AML-193 (cell line): ENCODE data around the gene LHFPL3.
"Not testable (repeated sequence)": the region's sequence is repeated elsewhere in the genome, so short reads cannot be mapped to it uniquely, and the experiment has no call there.

Experiments
- DNase-seq, 2 experiments: peaks; one replicate each; lab custom pipeline; 2025; lab: John Stamatoyannopoulos, UW

LHFPL3 gene

DNA sequence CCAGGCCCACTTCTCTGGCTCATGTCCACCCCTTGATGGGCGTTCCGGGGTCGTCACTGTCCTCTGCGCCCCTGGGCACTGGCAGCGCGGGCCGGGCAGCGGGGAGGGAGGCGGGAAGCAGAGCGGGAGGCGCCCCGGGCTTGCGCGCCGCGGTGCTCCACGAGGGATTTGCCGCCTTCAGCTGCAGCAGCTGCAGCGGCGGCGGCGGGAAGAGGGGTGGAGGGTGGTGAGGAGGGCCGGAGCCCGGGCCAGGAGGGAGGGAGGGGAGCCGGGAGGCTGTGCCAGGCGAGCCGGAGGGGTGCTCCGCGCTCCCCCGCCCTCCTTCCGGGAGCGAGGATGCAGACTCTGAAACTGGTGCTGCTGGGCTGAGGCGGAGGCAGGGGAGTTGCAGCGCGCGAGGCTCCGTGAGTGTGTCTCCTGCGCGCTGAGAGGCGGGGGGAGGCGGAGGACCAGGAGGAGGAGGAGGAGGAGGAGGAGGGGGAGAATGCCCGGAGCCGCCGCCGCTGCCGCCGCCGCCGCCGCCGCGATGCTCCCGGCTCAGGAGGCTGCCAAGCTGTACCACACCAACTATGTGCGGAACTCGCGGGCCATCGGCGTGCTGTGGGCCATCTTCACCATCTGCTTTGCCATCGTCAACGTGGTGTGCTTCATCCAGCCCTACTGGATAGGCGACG is at the start of gene LHFPL3:
LHFPL3 (plus strand) TSS at position 308 of the 674 bp plus-strand sequence.
- DNase-seq = no peak

DNA sequence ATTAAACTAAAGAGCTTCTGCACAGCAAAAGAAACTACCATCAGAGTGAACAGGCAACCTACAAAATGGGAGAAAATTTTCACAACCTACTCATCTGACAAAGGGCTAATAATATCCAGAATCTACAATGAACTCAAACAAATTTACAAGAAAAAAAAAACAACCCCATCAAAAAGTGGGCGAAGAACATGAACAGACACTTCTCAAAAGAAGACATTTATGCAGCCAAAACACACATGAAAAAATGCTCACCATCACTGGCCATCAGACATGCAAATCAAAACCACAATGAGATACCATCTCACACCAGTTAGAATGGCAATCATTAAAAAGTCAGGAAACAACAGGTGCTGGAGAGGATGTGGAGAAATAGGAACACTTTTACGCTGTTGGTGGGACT is 46.7 kb upstream of the LHFPL3 start:
- not testable (repeated sequence) for DNase-seq

DNA sequence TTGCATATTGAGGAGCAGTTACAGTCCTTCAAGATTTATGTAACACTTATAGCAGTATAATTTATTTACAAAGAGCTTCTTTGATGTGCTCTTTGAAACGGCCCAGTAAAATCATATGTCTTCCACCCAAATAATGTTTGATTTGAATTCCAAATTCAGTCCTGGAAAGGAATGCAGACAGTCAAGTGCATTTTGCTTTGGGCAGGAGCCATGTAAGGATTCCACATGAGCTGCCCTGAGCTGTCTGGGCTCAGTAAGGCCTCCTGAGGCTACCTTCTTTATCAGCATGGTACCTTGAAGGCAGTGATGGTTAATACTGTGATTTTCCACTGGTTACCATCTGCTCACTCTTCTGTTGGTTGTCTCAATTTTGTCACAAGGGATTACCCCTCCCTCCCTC is 41.6 kb upstream of the LHFPL3 start:
- DNase-seq = no peak

DNA sequence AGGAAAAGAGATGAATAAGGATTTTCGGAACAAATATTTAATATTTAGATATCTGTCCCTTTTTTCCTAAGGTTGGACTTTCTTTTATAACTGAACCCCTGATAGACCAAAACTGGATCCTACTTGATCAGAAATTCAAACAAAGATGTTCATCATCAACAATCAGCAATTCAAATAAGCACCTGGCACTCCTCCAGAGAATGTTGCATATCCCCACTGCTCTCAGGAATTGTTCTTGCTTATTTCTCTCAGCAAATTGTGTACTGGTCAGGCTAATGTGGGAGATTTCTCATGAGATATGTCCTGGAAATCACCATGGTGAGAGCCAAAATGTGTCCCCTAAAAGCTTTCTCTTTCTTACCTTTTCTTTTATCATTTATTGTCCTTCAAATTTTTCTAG is 40.3 kb upstream of the LHFPL3 start:
- no peak for DNase-seq

DNA sequence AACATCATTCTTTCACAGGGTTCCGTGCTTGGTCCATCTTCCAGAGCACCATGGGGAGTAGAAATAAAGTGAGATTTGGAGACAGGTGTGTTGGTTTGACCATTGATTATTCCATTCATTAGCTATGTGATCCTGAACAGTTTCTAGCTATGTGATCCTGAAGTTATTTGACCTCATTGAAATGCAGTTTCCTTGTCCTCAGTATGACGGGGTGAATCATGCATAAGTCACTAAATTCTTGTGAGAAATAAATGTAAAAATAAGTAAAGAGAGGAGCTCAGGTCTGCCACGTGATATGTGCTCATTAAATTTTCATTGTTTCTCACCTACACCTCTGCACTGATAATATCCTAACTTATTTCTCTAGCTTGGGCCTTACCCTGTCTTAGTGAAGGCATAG is 34.1 kb upstream of the LHFPL3 start:
- DNase-seq = no peak

DNA sequence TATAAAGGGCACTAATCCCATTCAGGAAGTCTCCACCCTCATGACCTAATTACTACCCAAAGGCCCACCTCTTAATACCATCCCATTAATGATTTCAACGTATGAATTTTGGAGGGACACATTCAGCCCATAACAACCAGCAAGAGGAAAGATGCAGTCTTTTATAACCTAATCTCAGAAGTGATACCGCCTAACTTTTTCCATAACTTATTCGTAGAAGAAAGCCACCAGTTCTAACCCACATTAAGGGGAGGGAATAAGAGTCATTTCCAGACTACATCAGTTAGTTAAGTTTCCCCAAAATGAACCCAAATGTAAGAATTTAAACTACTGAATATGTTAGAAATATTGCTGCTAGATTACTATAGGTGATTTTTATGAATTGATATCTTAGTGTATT is 32.1 kb upstream of the LHFPL3 start:
- no peak for DNase-seq

DNA sequence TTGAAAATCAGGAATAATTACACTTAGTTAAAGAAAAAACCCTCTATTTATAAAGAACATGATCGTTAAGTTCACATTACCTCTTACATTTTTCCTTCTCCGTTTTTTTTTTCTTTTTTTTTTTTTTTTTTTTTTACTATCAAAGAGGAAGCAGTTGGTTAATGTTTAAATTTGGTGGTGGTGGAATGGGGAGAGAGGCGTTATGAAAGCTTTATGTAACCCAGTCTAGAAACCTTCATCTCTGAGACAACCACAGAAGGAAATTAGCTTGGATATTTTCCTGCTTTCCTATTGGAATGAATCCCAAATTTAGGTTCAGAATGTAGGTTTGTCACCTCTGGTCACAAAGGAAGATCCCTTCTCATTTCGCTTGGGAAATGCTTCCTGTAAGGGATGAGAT is 31.5 kb upstream of the LHFPL3 start:
- no peak for DNase-seq

DNA sequence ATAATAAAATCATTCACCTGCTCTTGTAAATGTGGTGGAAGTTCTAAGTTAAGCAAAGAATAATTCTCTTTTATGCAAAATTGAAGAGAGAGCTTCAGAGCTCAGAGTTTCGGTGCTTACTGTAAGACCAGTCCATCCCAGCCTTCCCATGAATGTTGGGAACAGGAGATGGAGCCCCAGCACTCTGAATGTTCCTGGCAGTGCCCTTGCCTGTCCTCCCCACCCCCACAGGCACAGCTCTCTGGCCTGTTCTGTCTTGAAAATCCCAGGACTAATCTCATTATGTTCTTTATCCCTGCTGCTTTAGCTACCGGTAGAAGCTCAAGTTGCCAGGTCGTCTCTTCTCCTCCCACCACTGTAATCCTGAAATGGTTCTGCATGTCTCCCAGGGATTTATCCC is 29.1 kb upstream of the LHFPL3 start:
- DNase-seq = no peak

DNA sequence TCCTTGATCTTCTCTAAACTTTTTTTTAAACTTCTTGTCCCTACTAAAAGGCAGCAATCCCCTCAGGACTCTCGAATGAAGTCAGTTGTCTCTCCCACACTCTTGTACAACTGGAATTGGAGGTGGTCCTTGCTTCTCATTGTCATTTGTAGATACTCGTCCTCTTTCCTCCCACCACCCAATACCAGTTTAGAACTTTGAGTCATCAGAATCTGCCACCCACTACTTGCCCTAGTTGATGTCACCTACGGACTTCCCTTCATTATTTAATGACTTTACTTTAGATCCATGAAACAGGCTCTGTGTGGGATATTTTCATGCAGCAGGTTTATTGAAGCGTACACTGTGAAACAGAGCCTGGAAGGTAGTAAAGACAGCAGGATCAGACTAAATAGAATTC is 28.6 kb upstream of the LHFPL3 start:
- DNase-seq = no peak

DNA sequence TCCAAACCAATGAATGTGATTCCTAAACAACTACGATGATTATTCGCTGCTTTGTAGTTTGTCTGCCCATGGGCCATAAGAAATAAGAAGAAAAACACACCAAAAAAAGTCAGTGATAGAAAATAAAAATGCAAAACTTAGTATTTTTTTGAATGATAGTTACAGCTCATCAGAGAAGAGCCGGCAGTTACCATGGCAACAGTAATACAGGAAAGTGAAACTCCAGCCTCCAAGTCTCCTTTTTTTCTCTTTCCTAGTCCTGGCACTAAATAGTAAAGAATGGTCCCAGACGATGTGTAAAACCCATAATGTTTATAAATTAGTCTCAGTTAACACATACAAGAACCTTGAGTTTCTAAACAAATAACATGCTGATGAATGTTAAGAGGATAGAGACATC is 21.6 kb upstream of the LHFPL3 start:
- no peak for DNase-seq

DNA sequence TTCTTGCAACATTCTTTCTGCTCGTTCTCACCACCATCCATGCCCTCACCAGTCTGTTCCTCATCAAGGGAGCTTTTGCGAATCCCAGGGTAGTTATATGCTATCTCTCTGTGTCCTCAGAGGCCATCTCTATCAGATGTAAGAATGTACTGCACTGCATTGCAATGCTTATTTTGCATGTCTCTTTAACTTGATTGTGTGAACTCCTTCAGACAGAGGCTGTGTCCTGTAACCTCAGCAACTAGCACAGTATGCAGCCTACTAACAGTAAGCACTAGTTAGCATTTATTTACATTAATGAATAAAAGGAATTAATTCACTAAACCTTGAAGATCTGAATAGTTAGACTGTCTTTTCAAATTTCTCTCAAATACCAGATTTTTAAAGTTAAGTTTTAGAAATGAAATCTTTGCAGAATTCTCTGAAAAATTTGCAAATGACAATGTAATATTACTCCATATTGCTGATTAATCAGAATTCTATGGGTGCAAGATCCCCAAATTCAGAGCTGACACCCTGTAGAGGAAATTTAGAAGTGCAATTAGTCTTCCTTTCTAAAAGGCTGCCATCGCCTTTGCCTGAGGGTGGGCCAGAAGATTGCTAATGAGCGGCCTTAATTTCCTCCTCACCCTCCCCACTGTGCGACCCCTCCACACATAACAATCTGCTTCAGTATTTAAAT is 10.3 kb upstream of the LHFPL3 start:
- DNase-seq = no peak

DNA sequence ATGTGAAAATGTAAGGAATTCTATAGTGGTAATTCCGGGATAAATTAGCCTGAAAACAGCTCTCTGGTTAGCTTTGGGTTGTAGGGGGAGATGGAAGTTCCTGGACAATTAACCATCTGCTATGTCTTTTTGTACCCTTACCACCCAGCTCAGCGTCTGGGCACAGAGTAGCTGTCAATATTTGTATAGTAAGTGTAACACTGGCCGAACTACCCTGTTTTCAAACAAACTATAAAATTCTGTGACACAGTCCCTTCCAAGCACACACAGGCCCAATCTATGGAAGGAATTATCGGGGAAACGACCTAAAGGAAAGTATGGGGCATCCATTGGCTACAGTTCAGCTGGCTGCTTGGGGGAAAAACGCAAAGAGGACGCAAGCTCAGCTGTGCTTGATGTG is 869 bp upstream of the LHFPL3 start:
- DNase-seq = no peak

DNA sequence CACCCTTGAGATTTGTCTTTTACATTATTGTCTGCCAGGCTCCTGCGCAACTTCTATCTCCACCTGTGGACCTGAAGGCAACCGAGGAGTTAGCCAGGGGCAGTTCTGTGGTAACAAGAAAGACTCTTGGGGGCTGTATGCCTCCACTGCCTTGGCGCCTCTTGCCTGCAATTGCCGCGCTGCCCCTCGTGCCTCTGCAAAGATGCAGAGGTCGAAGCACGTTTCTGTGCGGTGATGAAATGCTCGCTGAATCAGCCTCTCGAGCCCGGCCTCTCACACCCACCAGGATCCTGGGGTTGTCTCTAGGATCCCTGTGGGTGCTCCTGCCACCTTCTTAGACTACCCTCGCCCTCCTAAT is 486 bp upstream of the LHFPL3 start:
- no peak for DNase-seq

DNA sequence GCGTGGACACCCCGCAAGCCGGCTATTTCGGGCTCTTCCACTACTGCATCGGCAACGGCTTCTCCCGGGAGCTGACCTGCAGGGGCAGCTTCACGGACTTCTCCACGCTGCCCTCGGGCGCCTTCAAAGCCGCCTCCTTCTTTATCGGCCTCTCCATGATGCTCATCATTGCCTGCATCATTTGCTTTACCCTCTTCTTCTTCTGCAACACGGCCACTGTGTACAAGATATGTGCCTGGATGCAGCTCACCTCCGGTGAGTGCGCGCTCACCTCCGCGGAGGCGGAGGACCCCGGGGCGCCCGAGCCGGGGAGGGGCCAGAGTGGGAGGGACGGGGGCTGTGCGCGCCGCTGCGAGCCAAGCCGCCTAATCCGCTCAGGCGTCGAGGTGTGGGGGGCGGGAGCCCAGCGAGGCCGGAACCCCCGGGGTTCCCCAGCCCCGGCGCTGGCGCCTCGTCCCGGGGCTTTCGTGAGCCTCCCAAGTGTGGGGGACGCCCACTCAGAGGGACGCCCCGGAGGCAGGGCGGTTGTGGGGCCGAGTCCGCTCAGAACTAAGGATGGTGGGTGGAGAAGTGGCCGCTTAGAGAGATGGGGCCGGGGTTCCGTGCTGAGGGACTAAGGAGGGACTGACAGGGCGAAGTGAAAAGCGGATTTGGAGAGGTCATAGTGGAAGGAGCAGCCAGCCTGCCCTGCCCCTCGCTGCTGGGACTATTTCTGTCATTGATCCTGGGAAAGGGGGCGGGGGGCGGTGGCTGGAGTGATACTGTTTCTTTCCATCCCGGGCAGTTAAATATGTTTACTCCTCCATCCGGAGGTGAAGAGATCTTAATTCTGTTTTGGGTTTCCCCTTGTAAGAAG is 795 bp downstream of the LHFPL3 start:
- no peak for DNase-seq

DNA sequence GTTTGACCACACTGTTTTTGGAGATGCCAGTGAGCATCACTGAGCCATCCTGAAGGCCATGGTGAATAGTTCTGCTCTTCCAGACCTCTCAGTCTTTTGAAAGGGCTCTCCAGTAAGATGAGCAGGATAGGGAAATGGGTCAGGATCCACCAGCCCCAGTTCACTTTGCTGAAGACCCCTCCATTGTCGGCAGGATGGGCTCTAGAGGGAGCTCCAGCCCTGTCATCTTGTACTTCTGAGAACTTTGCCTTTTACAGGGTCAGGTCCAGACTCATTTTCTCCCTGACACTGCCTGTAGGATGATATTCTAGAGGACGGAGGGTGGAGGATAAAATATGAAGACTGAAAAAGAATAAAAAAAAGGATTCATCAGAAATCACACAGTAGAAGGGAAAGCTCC is 13.1 kb downstream of the LHFPL3 start:
- DNase-seq = no peak

DNA sequence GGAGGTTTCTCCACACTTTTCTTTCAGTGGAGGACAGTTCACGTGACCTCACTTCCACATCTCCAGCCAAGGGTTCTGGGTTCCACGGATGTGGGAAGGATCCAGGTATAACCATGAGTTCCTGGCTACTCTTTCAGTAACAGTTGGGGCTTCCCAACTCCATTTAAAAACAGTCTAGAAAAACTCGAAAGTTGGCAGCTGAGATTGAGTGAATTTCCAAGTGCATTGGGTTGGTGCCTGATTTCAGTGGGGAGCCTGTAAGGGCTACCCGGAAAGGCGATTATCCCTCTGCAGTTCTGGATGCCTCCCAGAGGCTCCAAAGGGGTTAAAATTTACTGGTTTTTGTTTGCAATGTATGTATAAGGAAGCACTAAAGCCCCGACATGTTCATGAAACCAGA is 24.3 kb downstream of the LHFPL3 start:
- DNase-seq = no peak

DNA sequence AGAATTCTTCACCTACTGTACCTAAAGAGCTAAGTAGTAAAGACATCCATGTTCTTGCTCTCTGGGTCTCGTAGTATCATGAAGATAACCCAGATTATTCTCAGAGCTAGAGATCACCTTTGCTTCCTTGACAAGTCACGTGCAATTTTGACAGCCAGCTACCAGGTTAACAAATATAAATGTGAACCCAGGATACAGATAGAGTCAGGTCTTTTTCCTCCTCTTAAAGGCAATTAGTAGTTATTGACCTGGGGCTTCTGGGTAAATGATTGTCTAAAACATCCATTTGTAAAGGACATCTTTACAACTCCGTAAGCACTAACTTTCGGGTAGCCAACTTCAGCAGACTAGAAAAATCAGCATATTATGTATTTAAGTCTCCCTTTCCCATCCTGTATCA is 28.8 kb downstream of the LHFPL3 start:
- no peak for DNase-seq

DNA sequence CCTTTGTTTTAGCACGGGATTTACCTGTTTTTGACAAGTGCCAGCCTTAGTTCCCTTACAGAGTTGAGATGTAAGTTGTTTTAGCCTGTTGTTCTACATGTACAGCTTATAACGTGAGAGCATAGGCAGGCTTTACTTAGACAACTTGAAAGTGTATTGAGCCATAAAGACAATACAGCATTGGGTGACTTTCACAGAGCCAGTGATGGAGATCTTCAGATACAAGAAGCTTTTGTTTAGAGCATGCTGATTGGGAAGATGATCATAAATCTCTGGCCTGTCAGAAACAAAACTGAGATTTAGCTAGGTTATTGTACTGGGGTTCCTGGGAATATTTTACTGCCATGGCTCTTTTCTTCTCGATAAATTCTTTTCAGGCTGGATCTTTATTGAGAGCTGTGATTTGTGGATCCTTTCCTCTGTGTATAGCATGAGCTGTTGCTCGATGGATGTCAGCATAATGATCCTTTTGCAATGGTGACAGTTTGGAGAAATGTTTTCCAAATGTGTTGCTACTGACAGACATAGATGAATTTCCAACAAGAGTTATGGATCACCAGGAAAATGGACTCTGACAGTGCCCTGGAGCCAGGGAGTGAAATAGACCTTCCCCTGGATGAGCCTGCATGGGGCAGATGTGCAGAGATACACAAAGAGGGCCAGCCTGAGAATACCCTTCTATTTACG is 30.2 kb downstream of the LHFPL3 start:
- DNase-seq = no peak

DNA sequence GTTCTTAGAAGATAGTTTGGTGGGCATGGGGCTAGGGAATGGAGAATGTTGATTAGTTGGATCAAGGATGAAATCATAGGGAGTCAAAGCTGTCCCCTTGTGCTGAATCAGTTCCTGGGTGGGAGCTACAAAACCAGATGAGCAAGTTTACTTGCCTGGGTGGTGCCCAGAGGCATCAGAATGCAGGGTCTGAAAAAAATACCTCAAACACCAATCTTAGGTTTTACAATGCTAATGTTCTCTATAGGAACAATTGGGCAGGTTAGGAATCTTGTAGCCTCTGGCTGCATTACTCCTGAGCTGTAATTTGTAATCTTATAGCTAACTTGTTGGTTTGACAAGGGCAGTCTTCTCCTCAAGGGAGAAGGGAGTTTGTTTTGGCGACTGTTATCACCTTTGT is 34.4 kb downstream of the LHFPL3 start:
- no peak for DNase-seq

DNA sequence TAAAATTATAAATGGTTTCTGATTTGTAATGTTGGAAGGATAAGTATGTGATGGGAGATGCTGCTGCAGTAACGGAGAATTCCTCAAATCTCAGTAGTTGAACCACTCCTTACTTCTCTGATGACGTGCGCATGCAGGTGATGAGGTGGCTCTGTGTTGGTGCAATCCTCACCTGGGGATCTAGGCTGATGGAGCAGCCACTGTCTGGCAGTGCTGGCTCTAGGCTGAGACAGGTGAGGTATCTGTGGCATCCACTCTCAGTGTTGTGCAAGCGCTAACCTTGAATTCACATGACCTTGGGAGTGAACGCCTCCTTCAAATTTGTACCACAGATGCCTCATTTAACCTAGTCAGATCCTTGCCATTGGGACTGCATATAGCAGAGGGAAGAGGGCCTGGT is 35.0 kb downstream of the LHFPL3 start:
- no peak for DNase-seq

DNA sequence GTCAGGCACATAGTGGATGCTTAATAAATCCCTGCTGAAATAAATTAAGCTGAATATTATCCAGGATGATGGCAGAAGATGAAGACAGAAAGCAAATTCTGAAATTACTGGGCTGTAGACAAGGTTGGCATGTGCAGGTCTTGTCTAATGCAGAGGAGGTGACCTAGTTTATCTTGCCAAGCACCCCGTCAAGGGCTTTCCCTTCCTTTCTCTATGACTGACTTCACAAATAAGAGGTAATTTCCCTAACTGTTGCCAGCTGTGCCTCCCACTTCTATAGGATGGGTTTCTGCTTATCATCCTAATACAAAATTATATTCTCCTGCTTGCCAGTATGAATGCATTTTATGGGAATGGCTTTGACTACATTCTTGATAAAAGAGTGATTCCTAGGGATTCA is 38.0 kb downstream of the LHFPL3 start:
- DNase-seq = no peak

DNA sequence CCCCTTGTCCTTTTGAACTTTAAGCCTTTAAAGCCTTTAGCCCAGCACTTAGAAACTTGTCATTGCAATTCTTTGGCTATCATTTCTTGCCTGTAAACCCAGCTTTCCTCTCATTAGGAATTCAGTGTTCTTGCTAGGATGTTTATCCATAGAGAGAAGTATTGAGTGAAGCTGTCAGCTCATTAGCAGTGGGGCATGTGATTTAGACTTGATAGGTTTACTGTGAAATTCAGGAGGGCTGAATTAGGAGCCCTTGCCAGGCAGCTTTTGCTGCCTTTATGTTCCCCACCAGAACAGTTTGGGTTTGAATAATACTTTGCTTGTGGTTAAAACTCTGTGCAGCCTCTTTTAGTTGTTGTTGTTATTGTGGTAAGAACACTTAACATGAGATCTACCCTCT is 39.5 kb downstream of the LHFPL3 start:
- no peak for DNase-seq
